DOHH2 (cell line): ENCODE measurements around the gene CABCOCO1.

Experiments used
- CTCF ChIP-seq: fragments of 200-600 bp; sonication (generic); IDR thresholded peaks from one replicate; pipeline ENCODE4 v1.5.1; 2014; ENCODE audit warnings: antibody characterized with exemption, mild to moderate bottlenecking, low read depth, low read length; ENCODE audit not compliant: poor library complexity, severe bottlenecking
- EZH2phosphoT487 ChIP-seq: fragments of 200-600 bp; sonication (generic); IDR thresholded peaks from 2 replicates; pipeline ENCODE4 v1.6.1; 2017; ENCODE audit warnings: borderline replicate concordance, mild to moderate bottlenecking, antibody characterized with exemption, low read length, moderate library complexity, mixed read lengths

- TF ChIP-seq CTCF (no peak), EZH2phosphoT487 (no peak)
Observed at GRCh38 chr10:61814160-61814559, 151.4 kb downstream of the CABCOCO1 start.
